ENCODE data around the gene STAT5B. TPM values are rescaled to one million over a fixed set of nuclear protein-coding genes. Genes with fewer than 3 reads are reported as not detected.

The STAT5B gene
- total and polyA plus RNA-seq, 2 of the 13 experiments (the other 11 are each of a cell fraction or from before 2014, with no cell fraction given): 21.0 to 42.8 TPM

DNA sequence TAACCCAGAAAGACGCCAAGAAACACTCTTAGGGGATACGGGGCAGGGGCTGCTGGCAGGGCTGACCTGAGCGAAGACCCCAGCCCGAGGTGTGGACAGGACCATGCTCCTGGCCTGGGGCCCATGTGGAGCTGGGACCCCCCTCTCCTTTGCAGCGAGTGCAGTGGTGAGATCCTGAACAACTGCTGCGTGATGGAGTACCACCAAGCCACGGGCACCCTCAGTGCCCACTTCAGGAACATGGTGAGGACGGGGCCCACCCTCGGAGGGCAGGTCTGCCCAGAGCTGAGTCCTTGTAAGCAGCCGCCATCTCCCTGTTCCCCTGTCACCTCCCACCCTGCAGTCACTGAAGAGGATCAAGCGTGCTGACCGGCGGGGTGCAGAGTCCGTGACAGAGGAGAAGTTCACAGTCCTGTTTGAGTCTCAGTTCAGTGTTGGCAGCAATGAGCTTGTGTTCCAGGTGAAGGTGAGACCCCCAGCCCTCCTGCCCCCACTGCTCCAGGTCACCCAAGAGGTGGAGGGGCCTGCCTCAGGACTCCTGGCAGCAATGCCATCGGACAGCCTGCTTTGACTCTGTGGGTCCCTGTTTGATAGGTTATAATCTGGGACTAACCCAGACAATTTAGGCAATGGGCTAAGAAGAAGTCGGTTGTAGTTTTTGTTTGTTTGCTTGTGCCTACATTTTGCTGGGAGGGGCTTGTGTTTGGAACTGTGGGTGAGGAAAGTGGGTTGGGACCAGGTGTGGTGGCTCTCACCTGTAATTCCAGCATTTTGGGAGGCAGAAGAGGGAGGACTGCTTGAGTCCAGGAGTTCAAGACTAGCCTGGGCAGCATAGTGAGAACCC, 28.2 kb upstream of the STAT5B start (continued):
- TF ChIP-seq, protein P1, sequence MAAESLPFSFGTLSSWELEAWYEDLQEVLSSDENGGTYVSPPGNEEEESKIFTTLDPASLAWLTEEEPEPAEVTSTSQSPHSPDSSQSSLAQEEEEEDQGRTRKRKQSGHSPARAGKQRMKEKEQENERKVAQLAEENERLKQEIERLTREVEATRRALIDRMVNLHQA (CRISPR knock-in tag; IDR thresholded peaks at IDR 0.05): no peak
- no peak for TF ChIP-seq ZFP1 (CRISPR knock-in tag; IDR thresholded peaks at IDR 0.05)
- TF ChIP-seq, protein P2, sequence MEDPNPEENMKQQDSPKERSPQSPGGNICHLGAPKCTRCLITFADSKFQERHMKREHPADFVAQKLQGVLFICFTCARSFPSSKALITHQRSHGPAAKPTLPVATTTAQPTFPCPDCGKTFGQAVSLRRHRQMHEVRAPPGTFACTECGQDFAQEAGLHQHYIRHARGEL (CRISPR knock-in tag; IDR thresholded peaks at IDR 0.05): no peak
- no peak for TF ChIP-seq ZNF280D (CRISPR knock-in tag; IDR thresholded peaks at IDR 0.05)
- 0 out of 2 replicates have a peak, but pooled peaks have one; percentile 21 for TF ChIP-seq WIZ (CRISPR knock-in tag; IDR thresholded peaks at IDR 0.05)
- no peak for TF ChIP-seq JDP2 (CRISPR knock-in tag; IDR thresholded peaks at IDR 0.05; ENCODE audit: borderline replicate concordance)
- TF ChIP-seq DNMT1 (CRISPR knock-in tag; IDR thresholded peaks at IDR 0.05): no peak
- TF ChIP-seq PHF20 (CRISPR knock-in tag; IDR thresholded peaks at IDR 0.05): no peak
- TF ChIP-seq BHLHE40 (IDR thresholded peaks at IDR 0.05; ENCODE audit: low read length): no peak
- TF ChIP-seq ZMAT3 (CRISPR knock-in tag; conservative IDR thresholded peaks at IDR 0.05): no peak
- no peak for TF ChIP-seq CREB1 (IDR thresholded peaks at IDR 0.05)
- TF ChIP-seq CREB1 (CRISPR knock-in tag; IDR thresholded peaks at IDR 0.05): no peak
- no peak for TF ChIP-seq ZNF143 (CRISPR knock-in tag; IDR thresholded peaks at IDR 0.05)
- TF ChIP-seq SP4 (CRISPR knock-in tag; IDR thresholded peaks at IDR 0.05): no peak
- no peak for TF ChIP-seq MAFK (conservative IDR thresholded peaks at IDR 0.05 in 1 of 2, IDR thresholded peaks at IDR 0.05 in 1 of 2; ENCODE audit: low read length in 2 of 2)
- no peak for TF ChIP-seq REXO4 (CRISPR knock-in tag; IDR thresholded peaks at IDR 0.05; ENCODE audit: borderline replicate concordance)
- no peak for TF ChIP-seq ZKSCAN1 (IDR thresholded peaks at IDR 0.05; ENCODE audit: low read length)
- TF ChIP-seq ZNF30 (CRISPR knock-in tag; IDR thresholded peaks at IDR 0.05): no peak
- TF ChIP-seq REL (CRISPR knock-in tag; conservative IDR thresholded peaks at IDR 0.05): no peak
- TF ChIP-seq ESRRA (CRISPR knock-in tag; IDR thresholded peaks at IDR 0.05; ENCODE audit: low read depth): peak; percentile 89
- no peak for TF ChIP-seq ZNF564 (CRISPR knock-in tag; IDR thresholded peaks at IDR 0.05)
- TF ChIP-seq, protein P3, sequence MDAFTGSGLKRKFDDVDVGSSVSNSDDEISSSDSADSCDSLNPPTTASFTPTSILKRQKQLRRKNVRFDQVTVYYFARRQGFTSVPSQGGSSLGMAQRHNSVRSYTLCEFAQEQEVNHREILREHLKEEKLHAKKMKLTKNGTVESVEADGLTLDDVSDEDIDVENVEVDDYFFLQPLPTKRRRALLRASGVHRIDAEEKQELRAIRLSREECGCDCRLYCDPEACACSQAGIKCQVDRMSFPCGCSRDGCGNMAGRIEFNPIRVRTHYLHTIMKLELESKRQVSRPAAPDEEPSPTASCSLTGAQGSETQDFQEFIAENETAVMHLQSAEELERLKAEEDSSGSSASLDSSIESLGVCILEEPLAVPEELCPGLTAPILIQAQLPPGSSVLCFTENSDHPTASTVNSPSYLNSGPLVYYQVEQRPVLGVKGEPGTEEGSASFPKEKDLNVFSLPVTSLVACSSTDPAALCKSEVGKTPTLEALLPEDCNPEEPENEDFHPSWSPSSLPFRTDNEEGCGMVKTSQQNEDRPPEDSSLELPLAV (CRISPR knock-in tag; conservative IDR thresholded peaks at IDR 0.05; ENCODE audit: low read depth): no peak
- TF ChIP-seq ASH2L (IDR thresholded peaks at IDR 0.05; ENCODE audit: insufficient read length, low read depth, low read length): peak; percentile 41
- TF ChIP-seq, protein P4, sequence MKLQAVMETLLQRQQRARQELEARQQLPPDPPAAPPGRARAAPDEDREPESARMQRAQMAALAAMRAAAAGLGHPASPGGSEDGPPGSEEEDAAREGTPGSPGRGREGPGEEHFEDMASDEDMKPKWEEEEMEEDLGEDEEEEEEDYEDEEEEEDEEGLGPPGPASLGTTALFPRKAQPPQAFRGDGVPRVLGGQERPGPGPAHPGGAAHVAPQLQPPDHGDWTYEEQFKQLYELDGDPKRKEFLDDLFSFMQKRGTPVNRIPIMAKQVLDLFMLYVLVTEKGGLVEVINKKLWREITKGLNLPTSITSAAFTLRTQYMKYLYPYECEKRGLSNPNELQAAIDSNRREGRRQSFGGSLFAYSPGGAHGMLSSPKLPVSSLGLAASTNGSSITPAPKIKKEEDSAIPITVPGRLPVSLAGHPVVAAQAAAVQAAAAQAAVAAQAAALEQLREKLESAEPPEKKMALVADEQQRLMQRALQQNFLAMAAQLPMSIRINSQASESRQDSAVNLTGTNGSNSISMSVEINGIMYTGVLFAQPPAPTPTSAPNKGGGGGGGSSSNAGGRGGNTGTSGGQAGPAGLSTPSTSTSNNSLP (IDR thresholded peaks at IDR 0.05; ENCODE audit: low read depth, low read length): no peak
- TF ChIP-seq ZNF7 (CRISPR knock-in tag; IDR thresholded peaks at IDR 0.05): no peak
